ENCODE data around the gene SLIT3. TPM values are rescaled to one million over a fixed set of nuclear protein-coding genes. Genes with fewer than 3 reads are reported as not detected.

Gene SLIT3
- polyA plus RNA-seq, 1 donor, result 18.3 TPM

DNA sequence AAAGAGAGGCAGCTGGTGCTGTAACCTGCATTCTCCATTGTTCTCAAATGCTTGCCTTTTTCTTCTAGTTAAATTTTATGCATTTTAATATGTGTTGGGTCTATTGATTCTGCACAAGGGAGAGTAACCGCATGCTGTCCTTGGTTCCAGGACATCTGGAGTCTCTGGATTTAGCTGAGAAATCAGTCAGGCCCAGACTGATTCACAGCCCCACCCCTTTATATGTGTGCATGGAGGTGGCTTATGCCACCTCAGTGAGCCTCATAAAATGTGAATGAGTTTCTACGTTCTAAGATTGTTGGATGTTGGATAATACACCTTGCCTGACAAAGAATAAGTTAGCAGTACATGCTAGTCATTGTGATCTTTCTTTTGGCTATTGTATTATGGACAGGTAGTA is 611.7 kb downstream of the SLIT3 start:
- DNase-seq, result no peak
- whole genome bisulfite sequencing (ENCODE audit: insufficient coverage, low lambda C conversion rate), result no CpG with 5 or more reads among the region's 2 CpGs

GRCh38 chr5:168686837-168687236 is 614.1 kb downstream of the SLIT3 start:
- Histone ChIP-seq H3K4me1 (ENCODE audit: control insufficient read depth, insufficient read depth, low read length) (no peaks in the 10 kb centered on the region), H3K27ac (ENCODE audit: low read length) (no peak overlapping the region), H3K36me3 (ENCODE audit: control insufficient read depth, insufficient read depth, low read length) (no peaks in the 10 kb centered on the region), H3K4me3 (ENCODE audit: low read length) (no peak overlapping the region), H3K27me3 (ENCODE audit: control insufficient read depth, insufficient read depth, low read length) (no peaks in the 10 kb centered on the region), H3K9me3 (ENCODE audit: control insufficient read depth, low read depth, low read length) (no peaks in the 10 kb centered on the region)
- no peak for DNase-seq
- no CpG with 5 or more reads among the region's 7 CpGs for WGBS (ENCODE audit: insufficient coverage, low lambda C conversion rate)

More for the DNA sequence above, 611.7 kb downstream of the SLIT3 start:
- Histone ChIP-seq H3K4me3 (ENCODE audit: low read length) (no peak overlapping the region), H3K27me3 (ENCODE audit: control insufficient read depth, insufficient read depth, low read length) (no peaks in the 10 kb centered on the region), H3K4me1 (ENCODE audit: control insufficient read depth, insufficient read depth, low read length) (no peaks in the 10 kb centered on the region), H3K36me3 (ENCODE audit: control insufficient read depth, insufficient read depth, low read length) (no peaks in the 10 kb centered on the region), H3K9me3 (ENCODE audit: control insufficient read depth, low read depth, low read length) (no peaks in the 10 kb centered on the region), H3K27ac (ENCODE audit: low read length) (no peak overlapping the region)

- Histone ChIP-seq H3K9me3 (ENCODE audit: control insufficient read depth, low read depth, low read length) (no peaks in the 10 kb centered on the region), H3K27me3 (ENCODE audit: control insufficient read depth, insufficient read depth, low read length) (no peaks in the 10 kb centered on the region), H3K36me3 (ENCODE audit: control insufficient read depth, insufficient read depth, low read length) (no peaks in the 10 kb centered on the region), H3K4me1 (ENCODE audit: control insufficient read depth, insufficient read depth, low read length) (peaks cover 9% of the 10 kb centered on the region), H3K4me3 (ENCODE audit: low read length) (no peak overlapping the region), H3K27ac (ENCODE audit: low read length) (no peak overlapping the region)
- DNase-seq, result no peak
- WGBS (ENCODE audit: insufficient coverage, low lambda C conversion rate), result no CpG with 5 or more reads among the region's 13 CpGs
Measured at GRCh38 chr5:168685566-168685965, 615.4 kb downstream of the SLIT3 start.

DNA sequence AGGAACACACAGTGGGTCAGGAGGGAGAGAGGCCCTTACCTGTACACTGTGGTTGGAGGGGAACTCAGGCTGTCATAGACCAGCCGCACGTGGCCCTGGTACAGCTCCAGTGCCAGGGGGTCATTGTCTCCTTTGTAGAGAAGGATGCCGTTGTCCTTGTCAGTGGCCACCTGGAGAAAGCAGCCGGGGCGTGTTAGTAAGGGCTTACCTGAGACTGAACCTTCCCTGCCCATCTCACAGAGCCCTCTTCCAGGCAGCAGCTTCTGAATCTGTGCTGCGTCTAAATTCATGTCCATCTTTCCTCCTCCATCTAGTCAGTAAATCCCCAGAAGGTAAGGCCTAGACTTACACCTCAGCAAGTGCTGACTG is 617.0 kb downstream of the SLIT3 start:
- no CpG with 5 or more reads among the region's 6 CpGs for WGBS (ENCODE audit: insufficient coverage, low lambda C conversion rate)
- no peaks in the 10 kb centered on the region for H3K27me3 ChIP-seq (ENCODE audit: control insufficient read depth, insufficient read depth, low read length)
- DNase-seq, result no peak
- no peak overlapping the region for H3K27ac ChIP-seq (ENCODE audit: low read length)
- H3K4me3 ChIP-seq (ENCODE audit: low read length), result no peak overlapping the region
- no peaks in the 10 kb centered on the region for H3K9me3 ChIP-seq (ENCODE audit: control insufficient read depth, low read depth, low read length)
- H3K4me1 ChIP-seq (ENCODE audit: control insufficient read depth, insufficient read depth, low read length), result peaks cover 9% of the 10 kb centered on the region
- no peaks in the 10 kb centered on the region for H3K36me3 ChIP-seq (ENCODE audit: control insufficient read depth, insufficient read depth, low read length)

DNA sequence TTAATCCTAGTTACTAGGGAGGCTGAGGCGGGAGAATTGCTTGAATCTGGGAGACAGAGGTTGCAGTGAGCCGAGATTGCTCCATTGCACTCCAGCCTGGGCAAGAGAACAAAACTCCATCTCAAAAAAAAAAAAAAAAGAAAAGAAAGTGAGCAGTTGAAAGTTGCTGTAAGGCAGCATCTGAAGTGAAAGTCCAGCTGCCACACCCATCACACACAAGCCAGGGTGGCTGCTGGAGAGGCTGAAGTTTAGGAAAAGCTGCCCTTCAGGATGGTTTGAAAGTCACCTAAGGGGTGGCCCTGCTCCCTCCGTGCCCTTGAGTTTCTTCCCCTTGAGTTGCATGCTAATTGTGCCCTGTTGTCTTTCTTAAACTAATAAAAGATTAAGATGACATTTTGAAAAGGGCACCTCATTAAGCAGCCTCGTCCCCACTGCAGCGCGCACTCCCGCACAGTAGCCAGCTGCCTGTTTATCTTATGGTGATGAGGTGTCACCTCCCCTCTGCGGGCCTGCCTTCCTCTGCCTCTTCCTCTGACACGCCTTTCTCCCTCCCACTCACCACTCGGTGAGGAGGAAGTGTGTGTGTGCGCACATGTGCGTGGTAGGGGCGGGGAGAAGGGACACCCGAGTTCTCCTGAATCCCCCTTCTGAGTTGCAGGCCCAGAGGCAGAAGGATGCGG is 617.6 kb downstream of the SLIT3 start:
- no peaks in the 10 kb centered on the region for H3K27me3 ChIP-seq (ENCODE audit: control insufficient read depth, insufficient read depth, low read length)
- DNase-seq, result no peak
- no peaks in the 10 kb centered on the region for H3K36me3 ChIP-seq (ENCODE audit: control insufficient read depth, insufficient read depth, low read length)
- no peaks in the 10 kb centered on the region for H3K9me3 ChIP-seq (ENCODE audit: control insufficient read depth, low read depth, low read length)
- H3K27ac ChIP-seq (ENCODE audit: low read length), result no peak overlapping the region
- H3K4me1 ChIP-seq (ENCODE audit: control insufficient read depth, insufficient read depth, low read length), result peaks cover 9% of the 10 kb centered on the region
- H3K4me3 ChIP-seq (ENCODE audit: low read length), result no peak overlapping the region
- WGBS (ENCODE audit: insufficient coverage, low lambda C conversion rate), result 100% methylated on average over 1 of the region's 15 CpGs

DNA sequence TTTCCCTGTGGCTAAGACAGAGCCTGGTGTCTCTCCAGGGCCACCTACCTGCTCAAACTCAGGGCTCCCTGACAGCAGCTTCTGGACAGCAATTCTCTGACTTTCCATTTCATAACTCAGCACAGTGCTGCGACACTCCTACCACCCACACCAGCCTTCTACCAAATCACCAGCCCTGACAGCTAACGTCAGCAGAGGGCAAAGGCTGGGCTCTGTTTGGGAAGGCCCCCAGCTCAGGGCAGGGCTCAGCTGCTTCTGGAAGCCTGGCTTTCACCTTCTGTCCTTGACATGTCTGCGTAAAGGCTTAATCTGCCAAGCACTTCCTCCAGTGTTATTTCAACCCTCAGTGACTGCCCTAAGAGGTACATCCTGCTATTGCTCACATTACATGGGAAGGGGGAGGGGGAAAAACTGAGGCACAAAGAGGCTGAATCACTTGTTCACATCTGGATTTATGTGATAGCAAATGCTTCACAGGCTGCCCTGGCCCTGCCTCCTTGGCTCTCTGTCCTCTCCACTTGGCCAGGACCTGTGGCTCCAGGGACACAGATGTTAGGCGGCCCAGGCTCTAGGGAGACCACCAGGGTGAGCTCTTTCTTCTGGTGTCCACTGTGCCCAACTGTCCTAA is 619.3 kb downstream of the SLIT3 start:
- no CpG with 5 or more reads among the region's 4 CpGs for WGBS (ENCODE audit: insufficient coverage, low lambda C conversion rate)
- no peak overlapping the region for H3K27ac ChIP-seq (ENCODE audit: low read length)
- no peaks in the 10 kb centered on the region for H3K9me3 ChIP-seq (ENCODE audit: control insufficient read depth, low read depth, low read length)
- no peak overlapping the region for H3K4me3 ChIP-seq (ENCODE audit: low read length)
- peaks cover 9% of the 10 kb centered on the region for H3K4me1 ChIP-seq (ENCODE audit: control insufficient read depth, insufficient read depth, low read length)
- H3K36me3 ChIP-seq (ENCODE audit: control insufficient read depth, insufficient read depth, low read length), result no peaks in the 10 kb centered on the region
- DNase-seq, result peak in 1 of 2 donors; percentile 57
- no peaks in the 10 kb centered on the region for H3K27me3 ChIP-seq (ENCODE audit: control insufficient read depth, insufficient read depth, low read length)

- Histone ChIP-seq H3K9me3 (ENCODE audit: control insufficient read depth, low read depth, low read length) (no peaks in the 10 kb centered on the region), H3K4me1 (ENCODE audit: control insufficient read depth, insufficient read depth, low read length) (peaks cover 14% of the 10 kb centered on the region), H3K27ac (ENCODE audit: low read length) (no peak overlapping the region), H3K27me3 (ENCODE audit: control insufficient read depth, insufficient read depth, low read length) (no peaks in the 10 kb centered on the region), H3K4me3 (ENCODE audit: low read length) (no peak overlapping the region), H3K36me3 (ENCODE audit: control insufficient read depth, insufficient read depth, low read length) (no peaks in the 10 kb centered on the region)
- no peak for DNase-seq
- no CpG with 5 or more reads among the region's 2 CpGs for WGBS (ENCODE audit: insufficient coverage, low lambda C conversion rate)
Measured at GRCh38 chr5:168680395-168680794, 620.5 kb downstream of the SLIT3 start.

- no peak overlapping the region for H3K4me3 ChIP-seq (ENCODE audit: low read length)
- no CpG with 5 or more reads among the region's 9 CpGs for WGBS (ENCODE audit: insufficient coverage, low lambda C conversion rate)
- H3K36me3 ChIP-seq (ENCODE audit: control insufficient read depth, insufficient read depth, low read length), result no peaks in the 10 kb centered on the region
- DNase-seq, result peak; percentile 60 to 62
- peaks cover 14% of the 10 kb centered on the region for H3K4me1 ChIP-seq (ENCODE audit: control insufficient read depth, insufficient read depth, low read length)
- H3K27me3 ChIP-seq (ENCODE audit: control insufficient read depth, insufficient read depth, low read length), result no peaks in the 10 kb centered on the region
- no peak overlapping the region for H3K27ac ChIP-seq (ENCODE audit: low read length)
- no peaks in the 10 kb centered on the region for H3K9me3 ChIP-seq (ENCODE audit: control insufficient read depth, low read depth, low read length)
Measured at GRCh38 chr5:168679515-168679920, 621.4 kb downstream of the SLIT3 start.

GRCh38 chr5:168676501-168676900 is 624.4 kb downstream of the SLIT3 start:
- no peaks in the 10 kb centered on the region for H3K36me3 ChIP-seq (ENCODE audit: control insufficient read depth, insufficient read depth, low read length)
- H3K27ac ChIP-seq (ENCODE audit: low read length), result no peak overlapping the region
- no CpG with 5 or more reads among the region's 4 CpGs for WGBS (ENCODE audit: insufficient coverage, low lambda C conversion rate)
- no peaks in the 10 kb centered on the region for H3K27me3 ChIP-seq (ENCODE audit: control insufficient read depth, insufficient read depth, low read length)
- H3K4me3 ChIP-seq (ENCODE audit: low read length), result no peak overlapping the region
- H3K9me3 ChIP-seq (ENCODE audit: control insufficient read depth, low read depth, low read length), result no peaks in the 10 kb centered on the region
- DNase-seq, result peak; percentile 29 to 62
- H3K4me1 ChIP-seq (ENCODE audit: control insufficient read depth, insufficient read depth, low read length), result peaks cover 12% of the 10 kb centered on the region

DNA sequence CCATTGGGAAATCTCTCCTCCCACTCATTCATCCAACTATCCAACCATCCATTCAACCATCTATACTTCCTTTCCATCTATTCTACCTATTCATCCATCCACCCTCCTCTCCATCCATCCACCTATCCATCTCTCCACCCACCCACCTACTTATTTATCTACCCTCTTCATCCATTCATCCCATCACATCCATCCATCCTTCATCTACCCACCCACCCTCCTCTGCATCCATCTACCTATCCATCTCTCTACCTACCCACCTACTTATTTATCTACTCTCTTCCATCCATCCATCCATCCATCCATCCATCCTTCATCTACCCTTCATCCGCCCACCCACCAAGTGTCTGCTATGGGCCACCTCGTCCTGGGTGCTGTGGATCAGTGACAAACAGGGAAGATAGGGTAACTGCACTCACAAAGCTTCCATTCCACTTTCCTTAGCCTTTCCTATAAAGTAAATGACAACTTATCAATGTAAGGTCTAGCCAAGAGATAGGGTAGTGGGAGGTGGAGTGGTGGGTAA is 625.0 kb downstream of the SLIT3 start:
- Histone ChIP-seq H3K4me3 (ENCODE audit: low read length) (no peak overlapping the region), H3K27me3 (ENCODE audit: control insufficient read depth, insufficient read depth, low read length) (no peaks in the 10 kb centered on the region), H3K9me3 (ENCODE audit: control insufficient read depth, low read depth, low read length) (no peaks in the 10 kb centered on the region), H3K27ac (ENCODE audit: low read length) (no peak overlapping the region), H3K36me3 (ENCODE audit: control insufficient read depth, insufficient read depth, low read length) (no peaks in the 10 kb centered on the region), H3K4me1 (ENCODE audit: control insufficient read depth, insufficient read depth, low read length) (peaks cover 6% of the 10 kb centered on the region)
- no CpG with 5 or more reads among the region's 2 CpGs for WGBS (ENCODE audit: insufficient coverage, low lambda C conversion rate)
- no peak for DNase-seq

Data from large intestine (tissue), 3 donors.